MCF 10A (cell line): ENCODE data around the gene TMEM245. TPM values are rescaled to one million over a fixed set of nuclear protein-coding genes. Genes with fewer than 3 reads are reported as not detected.

ENCODE experiments used
- BruUV-seq: library from RNA; stranded (reverse); fragments of 400-500 nt; replicated peaks from 2 replicates; lab custom pipeline; 2021; lab: Mats Ljungman, UMichigan
- CTCF ChIA-PET: fragments of 300-600 bp; sonication (Branson Sonifier 250); formaldehyde crosslinking; extraction: SDS; loops from one replicate; lab custom pipeline; 2021; ENCODE audit warnings: antibody characterized with exemption, inconsistent platforms; lab: Yijun Ruan, JAX
- POLR2A ChIA-PET: fragments of 300-600, 350-650 bp; sonication (Branson Sonifier 250); formaldehyde crosslinking; extraction: SDS; loops from one replicate; lab custom pipeline; 2020; ENCODE audit warnings: antibody characterized with exemption, inconsistent platforms; lab: Yijun Ruan, JAX
- DNase-seq: peaks from one replicate; pipeline ENCODE4 v3.0.0-alpha.2; 2018; ENCODE audit not compliant: unreplicated experiment
- H3K27ac Mint-ChIP-seq: one replicate; pipeline ENCODE4 v1.8.0; 2022; ENCODE audit warnings: mild to moderate bottlenecking, low read depth, mixed read lengths; ENCODE audit not compliant: unreplicated experiment
- H3K27me3 Mint-ChIP-seq: one replicate; pipeline ENCODE4 v1.8.0; 2022; ENCODE audit warnings: mixed read lengths; ENCODE audit not compliant: insufficient read depth, unreplicated experiment
- H3K36me3 Mint-ChIP-seq: one replicate; pipeline ENCODE4 v1.8.0; 2022; ENCODE audit warnings: mild to moderate bottlenecking, moderate library complexity, mixed read lengths; ENCODE audit not compliant: insufficient read depth, unreplicated experiment
- H3K4me1 Mint-ChIP-seq: one replicate; pipeline ENCODE4 v1.8.0; 2022; ENCODE audit warnings: mixed read lengths; ENCODE audit not compliant: insufficient read depth, unreplicated experiment
- H3K4me3 Mint-ChIP-seq: one replicate; pipeline ENCODE4 v1.8.0; 2022; ENCODE audit warnings: mild to moderate bottlenecking, moderate library complexity, mixed read lengths; ENCODE audit not compliant: unreplicated experiment
- H3K9me3 Mint-ChIP-seq: one replicate; pipeline ENCODE4 v1.8.0; 2022; ENCODE audit warnings: mixed read lengths; ENCODE audit not compliant: unreplicated experiment
- intact Hi-C: fragments of 100-400 bp; cut with micrococcal nuclease; formaldehyde crosslinking; loops from 2 replicates; pipeline ENCODE4 v1.14.1; 2022
- total RNA-seq: library from RNA; stranded (reverse); gene quantifications from 2 replicates; pipeline ENCODE4 v1.2.3, GENCODE V29; 2022
- TF ChIP-seq, protein P1 (sequence below): fragments of 200-600 bp; IDR thresholded peaks from one replicate; pipeline ENCODE4 v1.8.0; 2022; ENCODE audit warnings: antibody characterized with exemption, mild to moderate bottlenecking; ENCODE audit not compliant: unreplicated experiment

The TMEM245 gene
- total RNA-seq, 1 experiment from 2014 or later, result 35.0 TPM

DNA sequence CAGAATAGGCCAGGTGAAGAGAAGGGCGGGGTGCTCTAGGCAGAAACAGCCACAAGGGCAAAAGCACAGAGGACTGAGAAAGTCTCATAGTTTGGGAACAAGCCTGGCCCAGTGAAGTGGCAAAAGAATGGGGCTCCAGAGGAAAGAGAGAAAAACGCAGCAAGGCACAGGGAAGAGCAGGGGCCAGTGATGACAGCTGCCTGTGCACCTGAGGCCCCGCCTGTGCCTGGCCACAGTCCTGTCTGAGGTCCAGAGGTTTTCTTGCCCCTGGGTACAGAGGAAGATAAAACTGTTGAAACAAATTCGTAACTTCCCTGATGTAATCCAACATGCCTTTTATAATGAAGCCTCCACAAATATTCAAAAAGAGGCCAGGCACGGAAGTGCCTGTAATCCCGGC, 25.3 kb upstream of the TMEM245 start:
- CTCF ChIA-PET, result interaction anchor here (0.6 kb wide), 1 partner anchor 20 kb away, joined by 3 read pairs; no protein-coding TSS in a partner anchor
- no peak for DNase-seq
- TF ChIP-seq, protein P1, sequence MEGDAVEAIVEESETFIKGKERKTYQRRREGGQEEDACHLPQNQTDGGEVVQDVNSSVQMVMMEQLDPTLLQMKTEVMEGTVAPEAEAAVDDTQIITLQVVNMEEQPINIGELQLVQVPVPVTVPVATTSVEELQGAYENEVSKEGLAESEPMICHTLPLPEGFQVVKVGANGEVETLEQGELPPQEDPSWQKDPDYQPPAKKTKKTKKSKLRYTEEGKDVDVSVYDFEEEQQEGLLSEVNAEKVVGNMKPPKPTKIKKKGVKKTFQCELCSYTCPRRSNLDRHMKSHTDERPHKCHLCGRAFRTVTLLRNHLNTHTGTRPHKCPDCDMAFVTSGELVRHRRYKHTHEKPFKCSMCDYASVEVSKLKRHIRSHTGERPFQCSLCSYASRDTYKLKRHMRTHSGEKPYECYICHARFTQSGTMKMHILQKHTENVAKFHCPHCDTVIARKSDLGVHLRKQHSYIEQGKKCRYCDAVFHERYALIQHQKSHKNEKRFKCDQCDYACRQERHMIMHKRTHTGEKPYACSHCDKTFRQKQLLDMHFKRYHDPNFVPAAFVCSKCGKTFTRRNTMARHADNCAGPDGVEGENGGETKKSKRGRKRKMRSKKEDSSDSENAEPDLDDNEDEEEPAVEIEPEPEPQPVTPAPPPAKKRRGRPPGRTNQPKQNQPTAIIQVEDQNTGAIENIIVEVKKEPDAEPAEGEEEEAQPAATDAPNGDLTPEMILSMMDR, result no peak
- intact Hi-C loops, result no loop called here
- Mint-ChIP-seq H3K4me1 (peaks cover 5% of the 10 kb centered on the region), H3K27me3 (no peaks in the 10 kb centered on the region), H3K9me3 (no peaks in the 10 kb centered on the region), H3K27ac (no peak overlapping the region), H3K4me3 (no peak overlapping the region), H3K36me3 (no peaks in the 10 kb centered on the region)
- POLR2A ChIA-PET, result no interaction called here
- BruUV-seq, result no TSS peak

DNA sequence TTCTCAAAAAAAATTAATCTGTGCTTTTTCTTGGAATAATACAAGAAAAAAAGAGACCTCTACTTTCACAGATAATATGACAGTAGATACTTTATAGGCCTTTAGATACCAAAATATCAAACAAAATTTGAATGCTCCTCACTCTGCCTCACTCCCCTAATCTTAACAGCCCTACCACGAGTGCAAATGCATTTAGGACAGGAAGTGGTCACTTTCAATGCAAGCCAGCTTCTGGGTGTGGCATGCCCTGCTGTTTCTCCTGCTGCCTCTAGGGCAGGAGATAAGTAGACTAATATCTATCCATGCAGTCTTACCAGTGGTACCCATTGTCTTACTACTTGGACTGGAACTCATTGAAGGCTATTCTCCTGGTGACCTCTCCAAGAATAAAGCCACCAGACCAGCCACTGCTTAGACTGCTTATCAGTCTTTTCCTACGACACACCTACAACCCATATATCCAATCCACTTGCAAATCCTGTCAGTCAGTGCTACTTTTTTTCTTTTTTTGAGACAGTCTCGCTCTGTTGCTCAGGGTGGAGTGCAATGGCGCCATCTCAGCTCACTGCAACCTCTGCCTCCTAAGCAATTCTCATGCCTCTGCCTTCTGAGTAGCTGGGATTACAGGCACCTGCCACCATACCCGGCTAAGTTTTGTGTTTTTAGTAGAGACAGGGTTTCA, 24.3 kb upstream of the TMEM245 start:
- BruUV-seq, result no TSS peak
- TF ChIP-seq, protein P1, result no peak
- Mint-ChIP-seq H3K4me3 (no peak overlapping the region), H3K36me3 (no peaks in the 10 kb centered on the region), H3K4me1 (peaks cover 5% of the 10 kb centered on the region), H3K27me3 (no peaks in the 10 kb centered on the region), H3K9me3 (no peaks in the 10 kb centered on the region), H3K27ac (no peak overlapping the region)
- ChIA-PET POLR2A (interaction anchor here (1.0 kb wide), 1 partner anchor 14 kb away, joined by 3 read pairs; no protein-coding TSS in a partner anchor), CTCF (interaction anchor here (0.5 to 1.0 kb wide), 3 partner anchors 39 to 1750 kb away, joined by 3 to 4 read pairs (median 3); no protein-coding TSS in a partner anchor)
- intact Hi-C loops, result no loop called here
- peak; percentile 54 for DNase-seq

DNA sequence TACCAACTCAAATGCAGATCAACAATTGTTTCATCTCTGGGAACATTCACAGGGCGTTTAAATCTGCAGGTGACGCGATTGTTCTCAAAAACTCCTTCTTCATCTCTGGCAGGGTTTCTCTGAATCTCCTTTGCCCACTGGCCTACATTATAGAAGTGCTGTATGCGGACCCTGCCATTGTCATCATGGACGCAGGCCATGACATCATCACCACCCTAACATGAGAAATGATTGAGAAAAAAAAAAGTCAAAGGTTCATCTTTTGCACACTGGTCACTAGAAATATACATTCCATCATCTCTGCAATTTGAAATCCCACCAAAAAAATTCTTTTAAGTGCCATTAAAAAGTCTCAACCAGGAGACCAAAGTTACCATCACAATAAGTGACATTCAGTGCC, 21.6 kb upstream of the TMEM245 start:
- Mint-ChIP-seq H3K27ac (no peak overlapping the region), H3K4me1 (peaks cover 5% of the 10 kb centered on the region), H3K36me3 (no peaks in the 10 kb centered on the region), H3K4me3 (no peak overlapping the region), H3K9me3 (no peaks in the 10 kb centered on the region), H3K27me3 (no peaks in the 10 kb centered on the region)
- POLR2A ChIA-PET, result no interaction called here
- intact Hi-C loops, result no loop called here
- no TSS peak for BruUV-seq
- CTCF ChIA-PET, result interaction anchor here (0.6 to 1.0 kb wide), 2 partner anchors 20 to 51 kb away, joined by 3 read pairs; no protein-coding TSS in a partner anchor
- TF ChIP-seq, protein P1, result no peak
- no peak for DNase-seq

DNA sequence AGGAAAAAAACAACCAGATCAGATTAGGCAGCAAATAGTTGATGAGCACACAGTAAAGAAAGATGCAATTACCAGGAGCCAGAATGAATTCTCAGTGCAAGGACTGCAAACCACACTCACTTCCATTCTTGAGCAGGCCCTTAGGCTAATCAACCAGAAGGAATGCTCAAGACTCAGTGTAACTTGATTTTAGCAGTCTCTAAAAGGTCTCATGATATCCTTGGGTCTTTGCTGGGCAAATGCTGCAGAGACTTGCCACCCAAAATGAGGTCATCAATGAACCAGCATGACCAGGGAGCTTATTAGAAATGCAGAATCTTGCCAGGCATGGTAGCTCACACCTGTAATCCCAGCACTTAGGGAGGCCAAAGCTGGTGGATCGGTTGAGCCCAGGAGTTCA, 20.1 kb upstream of the TMEM245 start:
- no TSS peak for BruUV-seq
- no peak for DNase-seq
- H3K4me1 Mint-ChIP-seq, result peaks cover 5% of the 10 kb centered on the region
- no peaks in the 10 kb centered on the region for H3K36me3 Mint-ChIP-seq
- H3K27me3 Mint-ChIP-seq, result no peaks in the 10 kb centered on the region
- H3K9me3 Mint-ChIP-seq, result no peaks in the 10 kb centered on the region
- H3K27ac Mint-ChIP-seq, result no peak overlapping the region
- TF ChIP-seq, protein P1, result no peak
- ChIA-PET POLR2A (no interaction called here), CTCF (no interaction called here)
- intact Hi-C loops, result no loop called here
- no peak overlapping the region for H3K4me3 Mint-ChIP-seq
